IMR-90 (cell line): ENCODE results near the gene AREL1. TPM values are rescaled to one million over a fixed set of nuclear protein-coding genes. Genes with fewer than 3 reads are reported as not detected.
A peak's percentile ranks its signal among the peaks of the same experiment; 100 is the strongest.

Source experiments
- ATAC-seq: fragments of 200-7000 bp; cut with Tn5 transposase; 2 replicates; pipeline ENCODE4 v1.9.1; 2020; ENCODE audit warnings: low read depth, mild to moderate bottlenecking, moderate library complexity
- BruUV-seq: library from RNA; stranded (reverse); fragments of 400-500 nt; replicated peaks from 2 replicates; lab custom pipeline; 2021; lab: Mats Ljungman, UMichigan
- CTCF ChIA-PET: fragments of 300-600 bp; formaldehyde crosslinking; extraction: SDS; loops from one replicate; lab custom pipeline; 2021; ENCODE audit warnings: antibody characterized with exemption; lab: Yijun Ruan, JAX
- POLR2A ChIA-PET: fragments of 300-600 bp; sonication (Branson Sonifier 250); formaldehyde crosslinking; loops from one replicate; lab custom pipeline; 2022; ENCODE audit warnings: antibody characterized with exemption; ENCODE audit not compliant: unreplicated experiment; lab: Charles Lee
- DNase-seq: peaks from one replicate; pipeline ENCODE4 v3.0.0; 2013
- H2AFZ ChIP-seq: replicated peaks from 2 replicates; pipeline ENCODE3; 2013; ENCODE audit warnings: low read length, mild to moderate bottlenecking; ENCODE audit not compliant: poor library complexity
- H2AK5ac ChIP-seq: 2 replicates; pipeline ENCODE4 v1.6.1; 2013; ENCODE audit warnings: low read depth, low read length, inconsistent platforms
- H2AK9ac ChIP-seq: replicated peaks from 2 replicates; pipeline ENCODE3; 2013; ENCODE audit warnings: mild to moderate bottlenecking, low read depth, low read length, moderate library complexity; ENCODE audit not compliant: poor library complexity
- H2BK120ac ChIP-seq: 2 replicates; pipeline ENCODE4 v1.6.1; 2013; ENCODE audit warnings: low read depth, low read length, inconsistent platforms
- H2BK15ac ChIP-seq: 3 replicates; pipeline ENCODE4 v1.6.1; 2013; ENCODE audit warnings: low read depth, low read length, inconsistent platforms
- H2BK20ac ChIP-seq: 2 replicates; pipeline ENCODE4 v1.6.1; 2013; ENCODE audit warnings: low read depth, mild to moderate bottlenecking, inconsistent platforms, low read length, moderate library complexity
- H2BK5ac ChIP-seq: 2 replicates; pipeline ENCODE4 v1.6.1; 2013; ENCODE audit warnings: mild to moderate bottlenecking, low read depth, low read length, inconsistent platforms; ENCODE audit not compliant: poor library complexity, severe bottlenecking
- H3K14ac ChIP-seq: replicated peaks from 2 replicates; pipeline ENCODE4 v1.6.1; 2013; ENCODE audit warnings: low read depth, low read length, inconsistent platforms
- H3K18ac ChIP-seq: 2 replicates; pipeline ENCODE4 v1.6.1; 2013; ENCODE audit warnings: low read depth, low read length, control low read depth
- H3K23ac ChIP-seq: 2 replicates; pipeline ENCODE4 v1.6.1; 2013; ENCODE audit warnings: low read depth, low read length, inconsistent platforms
- H3K27ac ChIP-seq: 2 replicates; pipeline ENCODE4 v1.5.1; 2013; ENCODE audit warnings: mild to moderate bottlenecking, control low read depth, low read length; ENCODE audit not compliant: insufficient read depth
- H3K27me3 ChIP-seq: 2 replicates; pipeline ENCODE4 v1.6.1; 2013; ENCODE audit warnings: low read length; ENCODE audit not compliant: control insufficient read depth, insufficient read depth
- H3K36me3 ChIP-seq: 2 replicates; pipeline ENCODE4 v1.6.1; 2013; ENCODE audit warnings: low read length, mixed read lengths; ENCODE audit not compliant: control insufficient read depth, insufficient read depth
- H3K4ac ChIP-seq: 2 replicates; pipeline ENCODE4 v1.6.1; 2013; ENCODE audit warnings: low read depth, low read length, inconsistent platforms
- H3K4me1 ChIP-seq: 2 replicates; pipeline ENCODE4 v1.6.1; 2013; ENCODE audit warnings: low read length, mixed read lengths; ENCODE audit not compliant: control insufficient read depth, insufficient read depth
- H3K4me2 ChIP-seq: 2 replicates; pipeline ENCODE4 v1.6.1; 2013; ENCODE audit warnings: low read depth, mild to moderate bottlenecking, control low read depth, low read length, moderate library complexity
- H3K4me3 ChIP-seq: 2 replicates; pipeline ENCODE4 v1.5.1; 2013; ENCODE audit warnings: low read depth, mild to moderate bottlenecking, control low read depth, low read length, moderate library complexity; ENCODE audit not compliant: insufficient read depth
- H3K56ac ChIP-seq: 2 replicates; pipeline ENCODE4 v1.6.1; 2013; ENCODE audit warnings: low read length, inconsistent platforms; ENCODE audit not compliant: insufficient read depth; ENCODE audit errors: extremely low read depth
- H3K79me1 ChIP-seq, 2 experiments: 2 replicates each; pipeline ENCODE4 v1.6.1; 2013; ENCODE audit warnings: low read length in 2 of 2, inconsistent platforms in 1 of 2, low read depth in 1 of 2
- H3K9ac ChIP-seq: 2 replicates; pipeline ENCODE4 v1.6.1; 2013; ENCODE audit warnings: low read depth, low read length, control low read depth
- H3K9me1 ChIP-seq: 2 replicates; pipeline ENCODE4 v1.6.1; 2013; ENCODE audit warnings: low read length, inconsistent platforms; ENCODE audit not compliant: insufficient read depth
- H3K9me3 ChIP-seq: 2 replicates; pipeline ENCODE4 v1.6.1; 2013; ENCODE audit warnings: low read length; ENCODE audit not compliant: control insufficient read depth, insufficient read depth
- H4K20me1 ChIP-seq: 2 replicates; pipeline ENCODE4 v1.6.1; 2013; ENCODE audit warnings: low read length, inconsistent platforms; ENCODE audit not compliant: insufficient read depth
- H4K5ac ChIP-seq: 2 replicates; pipeline ENCODE4 v1.6.1; 2013; ENCODE audit warnings: mild to moderate bottlenecking, low read depth, low read length, control low read depth
- H4K8ac ChIP-seq, 2 experiments: 2 replicates each; pipeline ENCODE4 v1.6.1; 2013; ENCODE audit warnings: low read depth in 2 of 2, low read length in 2 of 2, control low read depth in 1 of 2, inconsistent platforms in 1 of 2
- H4K91ac ChIP-seq: 2 replicates; pipeline ENCODE4 v1.6.1; 2013; ENCODE audit warnings: low read depth, low read length, inconsistent platforms; ENCODE audit not compliant: insufficient read depth
- CEBPB ChIP-seq: IDR thresholded peaks from 2 replicates; pipeline ENCODE4 v1.6.1; 2012; ENCODE audit warnings: low read depth, low read length, improper control_type of control experiment
- FOS ChIP-seq: fragments of 150-350 bp; IDR thresholded peaks from 2 replicates; pipeline ENCODE4 v1.6.1; 2016; ENCODE audit warnings: low read depth, low read length
- MAFK ChIP-seq: IDR thresholded peaks from 2 replicates; pipeline ENCODE4 v1.6.1; 2012; ENCODE audit warnings: low read depth, low read length, improper control_type of control experiment
- MAZ ChIP-seq: IDR thresholded peaks from 2 replicates; pipeline ENCODE4 v1.6.1; 2012; ENCODE audit warnings: low read depth, mild to moderate bottlenecking, low read length, improper control_type of control experiment, moderate library complexity, borderline replicate concordance
- NFE2L2 ChIP-seq: fragments of 150-350 bp; IDR thresholded peaks from 2 replicates; pipeline ENCODE4 v1.6.1; 2016; ENCODE audit warnings: low read depth, mild to moderate bottlenecking, low read length
- RAD21 ChIP-seq: IDR thresholded peaks from 2 replicates; pipeline ENCODE4 v1.6.1; 2012; ENCODE audit warnings: low read length, improper control_type of control experiment
- SMC3 ChIP-seq: fragments of 150-350 bp; IDR thresholded peaks from 2 replicates; pipeline ENCODE4 v1.6.1; 2016; ENCODE audit warnings: low read depth, mild to moderate bottlenecking, antibody characterized with exemption, low read length, moderate library complexity
- WGBS, 2 experiments: methylation state at CpG; one replicate each; pipeline versions ENCODE4 v1.1.5 to v1.1.7; 2013; ENCODE audit warnings: missing lambda C conversion rate in 2 of 2; ENCODE audit not compliant: insufficient read length in 1 of 2; ENCODE audit errors: extremely low coverage in 2 of 2; 5-methylcytosine and 5-hydroxymethylcytosine counted together
- dilution Hi-C: fragments of 300-500 bp; cut with HindIII; formaldehyde crosslinking; loops from one replicate; pipeline ENCODE4 v1.14.3; 2018; ENCODE audit warnings: low sequenced_read_pairs; ENCODE audit not compliant: unreplicated experiment
- in situ Hi-C: fragments of 300-500 bp; cut with MboI; formaldehyde crosslinking; loops from 3 replicates; pipeline ENCODE4 v1.14.3; 2019; ENCODE audit warnings: low sequenced_read_pairs, inconsistent platforms, mixed read lengths
- intact Hi-C: fragments of 100-400 bp; cut with micrococcal nuclease; formaldehyde crosslinking; loops from 2 replicates; pipeline ENCODE4 v1.10.0; 2022
- polyA plus RNA-seq, 3 experiments: library from polyadenylated mRNA; depleted of rRNA; stranded (reverse); fragments of >200 nt; gene quantifications; 2 replicates each; pipeline ENCODE4 v1.2.3, GENCODE V29; 2012; ENCODE audit warnings: low replicate concordance in 1 of 3
- total RNA-seq: library from RNA; depleted of rRNA; stranded (reverse); fragments of >200 nt; gene quantifications from 2 replicates; pipeline ENCODE4 v1.2.3, GENCODE V29; 2012
- TF ChIP-seq, protein P1 (sequence below): fragments of 150-350 bp; IDR thresholded peaks from 2 replicates; pipeline ENCODE4 v1.6.1; 2017; ENCODE audit warnings: mild to moderate bottlenecking, antibody characterized with exemption, low read length, low read depth

The AREL1 gene
- total and polyA plus RNA-seq, 2 of the 4 experiments (the other 2 are of a cell fraction): 30.0 to 39.3 TPM

DNA sequence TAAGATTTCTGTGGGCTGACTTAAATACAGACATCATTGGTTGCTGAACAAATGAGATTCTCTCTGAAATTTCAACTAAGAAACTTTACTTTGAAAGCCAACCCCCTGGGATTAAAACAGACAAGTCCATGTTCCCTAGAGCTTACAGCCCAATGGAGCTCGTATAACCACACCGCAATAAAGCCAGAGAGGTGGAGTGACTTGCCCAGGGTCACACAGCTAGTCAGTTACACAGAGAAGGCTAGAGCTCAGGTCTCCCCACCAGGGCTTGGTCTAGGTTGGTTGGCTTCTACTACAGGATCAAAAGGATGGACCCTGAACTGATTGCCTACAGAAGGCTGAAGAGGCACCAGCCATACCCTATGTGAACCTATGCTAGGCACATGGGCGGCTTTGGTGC lies 92.0 kb downstream of the AREL1 start:
- in situ Hi-C loops (no loop called here), intact Hi-C loops (no loop called here), dilution Hi-C loops (no loop called here)
- ATAC-seq (no peak), DNase-seq (no peak)
- Histone ChIP-seq H2BK5ac (peak overlapping the region; percentile 96), H3K56ac (0 out of 2 replicates have a peak overlapping the region, but pooled peaks have one; percentile 5), H2AFZ (peak overlapping the region; percentile 27), H2BK120ac (peak overlapping the region; percentile 93), H3K23ac (peak overlapping the region; percentile 87), H3K4me3 (no peak overlapping the region), H3K9me1 (peaks cover 56% of the 10 kb centered on the region), H3K18ac (peak overlapping the region; percentile 77; the same call in 1 of the 2 replicates), H3K36me3 (no peaks in the 10 kb centered on the region), H3K14ac (peak overlapping the region; percentile 92), H3K27me3 (no peaks in the 10 kb centered on the region), H3K4ac (peak overlapping the region; percentile 94), H3K79me1 (peaks cover 0 to 30% of the 10 kb centered on the region in 2 experiments; a peak in 2 of 4 replicates), H3K4me2 (no peak overlapping the region), H2AK9ac (peak overlapping the region; percentile 58), H4K91ac (peak overlapping the region; percentile 95), H2BK15ac (peak overlapping the region; percentile 95), H3K4me1 (peaks cover 44% of the 10 kb centered on the region), H3K9me3 (no peaks in the 10 kb centered on the region), H4K20me1 (no peaks in the 10 kb centered on the region), H2BK20ac (peak overlapping the region; percentile 83), H3K9ac (no peak overlapping the region), H4K5ac (peak overlapping the region; percentile 57), H4K8ac (peak overlapping the region; percentile 77 to 91; a peak in 3 of 4 replicates), H3K27ac (peak overlapping the region; percentile 93), H2AK5ac (peak overlapping the region; percentile 77)
- TF ChIP-seq SMC3: no peak
- no peak for TF ChIP-seq NFE2L2
- no peak for TF ChIP-seq MAFK
- TF ChIP-seq, protein P1, sequence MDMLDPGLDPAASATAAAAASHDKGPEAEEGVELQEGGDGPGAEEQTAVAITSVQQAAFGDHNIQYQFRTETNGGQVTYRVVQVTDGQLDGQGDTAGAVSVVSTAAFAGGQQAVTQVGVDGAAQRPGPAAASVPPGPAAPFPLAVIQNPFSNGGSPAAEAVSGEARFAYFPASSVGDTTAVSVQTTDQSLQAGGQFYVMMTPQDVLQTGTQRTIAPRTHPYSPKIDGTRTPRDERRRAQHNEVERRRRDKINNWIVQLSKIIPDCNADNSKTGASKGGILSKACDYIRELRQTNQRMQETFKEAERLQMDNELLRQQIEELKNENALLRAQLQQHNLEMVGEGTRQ: no peak
- TF ChIP-seq RAD21: no peak
- no peak for TF ChIP-seq FOS
- no peak for TF ChIP-seq CEBPB
- TF ChIP-seq MAZ: no peak
- ChIA-PET CTCF (no interaction called here), POLR2A (no interaction called here)
- 89% methylated on average over 1 of the region's 3 CpGs; no CpG with 5 or more reads in 1 of the 2 experiments for WGBS, 2 experiments
- BruUV-seq: no TSS peak
